ENCODE measurements around the gene C1QTNF7.

The C1QTNF7 gene

GRCh38 chr4:15466596-15466995, 38.8 kb downstream of the C1QTNF7 start:
- Histone ChIP-seq H4K20me1 (ENCODE audit: insufficient read depth) (no peaks in the 10 kb centered on the region), H3K79me2 (ENCODE audit: insufficient read depth, low read depth) (no peaks in the 10 kb centered on the region), H2AFZ (ENCODE audit: low read depth) (no peak overlapping the region), H3K4me1 (ENCODE audit: low read depth, poor library complexity, severe bottlenecking) (no peaks in the 10 kb centered on the region), H3K27ac (no peak overlapping the region), H3K36me3 (ENCODE audit: insufficient read depth) (no peaks in the 10 kb centered on the region), H3K4me2 (no peak overlapping the region), H3K9ac (no peak overlapping the region), H3K4me3 (IDR thresholded peaks at IDR 0.05; ENCODE audit: insufficient read depth, low read depth, low read length) (no peak overlapping the region), H3K27me3 (ENCODE audit: insufficient read depth, low read depth) (no peaks in the 10 kb centered on the region)
- TF ChIP-seq, protein P1, sequence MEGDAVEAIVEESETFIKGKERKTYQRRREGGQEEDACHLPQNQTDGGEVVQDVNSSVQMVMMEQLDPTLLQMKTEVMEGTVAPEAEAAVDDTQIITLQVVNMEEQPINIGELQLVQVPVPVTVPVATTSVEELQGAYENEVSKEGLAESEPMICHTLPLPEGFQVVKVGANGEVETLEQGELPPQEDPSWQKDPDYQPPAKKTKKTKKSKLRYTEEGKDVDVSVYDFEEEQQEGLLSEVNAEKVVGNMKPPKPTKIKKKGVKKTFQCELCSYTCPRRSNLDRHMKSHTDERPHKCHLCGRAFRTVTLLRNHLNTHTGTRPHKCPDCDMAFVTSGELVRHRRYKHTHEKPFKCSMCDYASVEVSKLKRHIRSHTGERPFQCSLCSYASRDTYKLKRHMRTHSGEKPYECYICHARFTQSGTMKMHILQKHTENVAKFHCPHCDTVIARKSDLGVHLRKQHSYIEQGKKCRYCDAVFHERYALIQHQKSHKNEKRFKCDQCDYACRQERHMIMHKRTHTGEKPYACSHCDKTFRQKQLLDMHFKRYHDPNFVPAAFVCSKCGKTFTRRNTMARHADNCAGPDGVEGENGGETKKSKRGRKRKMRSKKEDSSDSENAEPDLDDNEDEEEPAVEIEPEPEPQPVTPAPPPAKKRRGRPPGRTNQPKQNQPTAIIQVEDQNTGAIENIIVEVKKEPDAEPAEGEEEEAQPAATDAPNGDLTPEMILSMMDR (conservative IDR thresholded peaks at IDR 0.05; ENCODE audit: low read depth, low read length), result no peak

DNA sequence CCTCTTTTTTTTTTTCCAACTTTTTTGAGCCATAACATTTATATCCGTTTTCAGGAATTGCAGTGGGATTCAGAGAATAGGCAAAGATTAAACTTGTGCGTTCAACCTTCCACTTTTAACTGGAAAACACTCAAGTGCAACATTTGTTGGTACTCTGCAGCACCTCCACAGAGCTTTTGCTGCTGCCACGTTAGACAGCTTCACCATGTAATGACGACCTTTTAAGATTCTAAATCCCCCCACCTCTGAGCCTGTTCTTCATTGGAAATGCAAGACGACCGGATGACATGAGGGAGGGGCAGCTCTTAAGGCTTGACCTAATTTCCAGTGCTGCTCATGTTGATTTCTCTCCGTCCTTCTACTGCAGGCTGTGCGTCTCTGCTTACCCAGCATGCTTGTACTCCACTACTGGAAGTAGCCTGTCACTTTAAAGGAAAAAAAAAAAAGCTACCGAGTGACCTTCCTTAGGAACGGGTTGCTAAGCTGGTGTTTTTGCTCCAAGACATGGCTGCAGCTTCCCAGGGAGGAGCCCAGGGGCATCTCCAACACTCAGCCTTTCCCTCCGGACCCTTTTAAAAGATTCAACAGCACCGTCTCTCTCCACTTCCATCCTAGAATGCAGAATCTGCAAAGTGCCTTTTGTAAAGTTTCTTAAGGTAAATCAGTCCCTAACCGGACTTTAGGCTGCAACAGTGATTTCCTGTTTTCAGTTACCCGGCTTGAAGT, 41.7 kb downstream of the C1QTNF7 start, which contains the start of gene CC2D2A:
Gene CC2D2A, plus strand, starts transcription at position 481 of the 726 bp plus-strand sequence. CDS start 6,051 bp downstream, outside the sequence.
- Histone ChIP-seq H3K9ac (no peak within 1 kb of the TSS), H3K27me3 (ENCODE audit: insufficient read depth, low read depth) (no peaks in the 10 kb centered on the region), H3K36me3 (ENCODE audit: insufficient read depth) (no peaks in the 10 kb centered on the region), H3K4me1 (ENCODE audit: low read depth, poor library complexity, severe bottlenecking) (no peaks in the 10 kb centered on the region), H3K4me2 (no peak within 1 kb of the TSS), H4K20me1 (ENCODE audit: insufficient read depth) (no peaks in the 10 kb centered on the region), H3K4me3 (IDR thresholded peaks at IDR 0.05; ENCODE audit: insufficient read depth, low read depth, low read length) (no peak within 1 kb of the TSS), H3K27ac (no peak within 1 kb of the TSS), H3K79me2 (ENCODE audit: insufficient read depth, low read depth) (no peaks in the 10 kb centered on the region), H2AFZ (ENCODE audit: low read depth) (no peak within 1 kb of the TSS)
- TF ChIP-seq, protein P1 (conservative IDR thresholded peaks at IDR 0.05; ENCODE audit: low read depth, low read length), result no peak

DNA sequence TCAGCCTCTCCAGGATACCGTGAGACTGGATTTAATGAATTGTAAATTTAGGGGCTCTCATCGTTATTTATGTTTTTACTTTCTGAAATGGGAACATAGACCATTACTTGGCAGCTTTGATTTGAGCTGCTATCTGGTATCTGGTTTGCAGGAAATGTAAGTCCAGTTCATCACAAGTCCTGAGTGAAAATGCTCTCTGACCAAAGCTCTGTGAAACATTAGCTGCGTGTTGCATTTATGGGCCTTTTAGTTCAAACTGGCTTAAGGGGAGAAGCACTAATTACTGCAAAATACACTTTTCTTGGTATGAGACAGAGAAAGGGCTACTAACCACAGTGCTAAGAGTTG, 42.3 kb downstream of the C1QTNF7 start:
- no peaks in the 10 kb centered on the region for H3K79me2 ChIP-seq (ENCODE audit: insufficient read depth, low read depth)
- no peak overlapping the region for H3K27ac ChIP-seq
- H3K36me3 ChIP-seq (ENCODE audit: insufficient read depth), result no peaks in the 10 kb centered on the region
- no peaks in the 10 kb centered on the region for H3K27me3 ChIP-seq (ENCODE audit: insufficient read depth, low read depth)
- TF ChIP-seq, protein P1 (conservative IDR thresholded peaks at IDR 0.05; ENCODE audit: low read depth, low read length), result no peak
- no peak overlapping the region for H3K9ac ChIP-seq
- H4K20me1 ChIP-seq (ENCODE audit: insufficient read depth), result no peaks in the 10 kb centered on the region
- no peak overlapping the region for H3K4me3 ChIP-seq (IDR thresholded peaks at IDR 0.05; ENCODE audit: insufficient read depth, low read depth, low read length)
- H3K4me2 ChIP-seq, result no peak overlapping the region
- H2AFZ ChIP-seq (ENCODE audit: low read depth), result no peak overlapping the region
- H3K4me1 ChIP-seq (ENCODE audit: low read depth, poor library complexity, severe bottlenecking), result no peaks in the 10 kb centered on the region

GRCh38 chr4:15476396-15476795, 48.6 kb downstream of the C1QTNF7 start:
- Histone ChIP-seq H3K79me2 (ENCODE audit: insufficient read depth, low read depth) (no peaks in the 10 kb centered on the region), H3K27ac (no peak overlapping the region), H2AFZ (ENCODE audit: low read depth) (no peak overlapping the region), H4K20me1 (ENCODE audit: insufficient read depth) (no peaks in the 10 kb centered on the region), H3K27me3 (ENCODE audit: insufficient read depth, low read depth) (no peaks in the 10 kb centered on the region), H3K9ac (no peak overlapping the region), H3K4me1 (ENCODE audit: low read depth, poor library complexity, severe bottlenecking) (no peaks in the 10 kb centered on the region), H3K36me3 (ENCODE audit: insufficient read depth) (no peaks in the 10 kb centered on the region), H3K4me2 (no peak overlapping the region), H3K4me3 (IDR thresholded peaks at IDR 0.05; ENCODE audit: insufficient read depth, low read depth, low read length) (no peak overlapping the region)
- TF ChIP-seq, protein P1 (conservative IDR thresholded peaks at IDR 0.05; ENCODE audit: low read depth, low read length), result no peak

All from KMS-11 (cell line).